HG03460 (cell line): Measurements from ENCODE around the gene HBG1.

Experiments
- ATAC-seq: cut with Tn5 transposase; IDR thresholded peaks from one replicate; pipeline ENCODE4 v1.9.1; 2021; ENCODE audit not compliant: unreplicated experiment

HBG1 gene

GRCh38 chr11:5247472-5248192 is 2.0 kb downstream of the HBG1 start:
- no peak for ATAC-seq

GRCh38 chr11:5246772-5247471 is 2.7 kb downstream of the HBG1 start:
- ATAC-seq: no peak

- no peak for ATAC-seq
Observed at GRCh38 chr11:5245155-5245554, 4.5 kb downstream of the HBG1 start.

- no peak for ATAC-seq
Observed at GRCh38 chr11:5243816-5244180, 5.9 kb downstream of the HBG1 start.

- no peak for ATAC-seq
Observed at GRCh38 chr11:5242933-5243815, 6.5 kb downstream of the HBG1 start.

GRCh38 chr11:5242208-5242607 is 7.4 kb downstream of the HBG1 start:
- no peak for ATAC-seq

DNA sequence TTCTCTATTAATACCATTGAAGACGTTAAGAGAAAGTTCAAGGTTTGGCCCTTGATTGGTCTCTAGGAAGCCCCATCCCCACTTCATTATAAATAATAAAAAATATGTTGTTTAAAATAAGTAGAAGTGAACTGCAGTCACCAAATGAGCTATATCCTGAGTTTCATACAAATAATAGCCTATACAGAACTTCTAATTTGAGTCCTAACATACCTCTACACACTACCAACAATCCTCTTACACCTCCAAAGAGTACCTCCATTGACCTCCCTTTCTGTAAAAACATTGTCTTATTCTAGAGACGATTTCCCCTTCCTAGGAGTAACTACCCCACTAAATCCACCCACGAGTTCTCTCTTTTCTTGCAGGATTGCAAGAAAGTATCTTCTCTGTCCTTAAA is 8.2 kb downstream of the HBG1 start:
- no peak for ATAC-seq

DNA sequence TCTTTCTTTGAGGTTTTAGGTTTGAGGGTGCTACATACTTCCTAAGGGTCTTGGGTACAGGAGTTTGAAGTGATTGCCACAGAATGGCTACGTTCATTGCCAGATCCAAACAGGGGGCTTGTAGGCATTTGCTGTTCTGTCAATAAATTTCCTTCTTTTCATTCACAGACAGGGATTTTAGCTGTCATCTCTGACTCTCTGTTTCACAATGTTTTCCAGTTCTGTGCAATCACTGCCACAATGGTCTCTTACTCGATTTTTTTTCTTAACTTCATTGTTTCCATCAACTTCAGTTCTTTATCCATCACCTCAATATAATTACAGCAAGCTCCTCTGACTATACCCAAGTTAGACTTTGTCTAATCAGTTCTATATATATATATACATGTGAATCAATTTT is 9.2 kb downstream of the HBG1 start:
- ATAC-seq: no peak

DNA sequence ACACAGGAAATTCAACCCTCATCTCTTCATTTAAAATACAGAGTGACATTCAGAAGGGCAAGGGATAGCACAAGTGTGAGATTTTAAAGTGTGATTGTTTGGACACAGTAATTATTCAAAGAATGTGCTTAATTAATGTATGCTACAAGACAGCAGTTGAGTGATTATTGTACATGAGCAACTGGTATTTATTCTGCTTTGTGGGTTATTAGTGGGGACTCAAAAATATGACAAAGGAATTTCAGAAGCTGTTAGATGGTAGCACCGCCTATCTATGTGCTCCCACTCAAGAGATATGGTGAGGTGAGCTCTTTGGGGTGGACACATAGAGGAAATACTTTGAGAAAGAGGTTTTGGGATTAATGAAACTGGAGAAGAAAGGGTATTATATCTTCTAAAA is 9.6 kb downstream of the HBG1 start:
- ATAC-seq: no peak

GRCh38 chr11:5239046-5239445 is 10.6 kb downstream of the HBG1 start:
- no peak for ATAC-seq

DNA sequence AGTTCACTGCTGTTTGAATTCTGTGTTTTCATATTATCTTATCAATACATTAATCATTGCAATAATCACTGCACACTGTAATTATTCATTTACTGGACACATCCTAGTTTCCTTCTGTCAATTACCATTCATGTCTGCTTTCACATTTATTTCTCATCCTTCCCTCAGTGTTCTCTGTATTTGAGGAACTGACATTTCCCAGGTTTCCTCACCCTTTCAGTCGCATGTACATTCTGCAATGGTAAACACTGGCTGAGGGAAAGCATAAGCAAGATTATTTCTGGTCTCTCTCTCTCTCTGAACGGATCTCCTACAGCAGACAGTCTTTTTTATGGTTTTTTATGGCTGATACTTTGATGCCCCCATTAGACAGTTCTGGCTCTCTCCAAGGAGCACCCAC is 11.2 kb downstream of the HBG1 start:
- ATAC-seq: no peak

DNA sequence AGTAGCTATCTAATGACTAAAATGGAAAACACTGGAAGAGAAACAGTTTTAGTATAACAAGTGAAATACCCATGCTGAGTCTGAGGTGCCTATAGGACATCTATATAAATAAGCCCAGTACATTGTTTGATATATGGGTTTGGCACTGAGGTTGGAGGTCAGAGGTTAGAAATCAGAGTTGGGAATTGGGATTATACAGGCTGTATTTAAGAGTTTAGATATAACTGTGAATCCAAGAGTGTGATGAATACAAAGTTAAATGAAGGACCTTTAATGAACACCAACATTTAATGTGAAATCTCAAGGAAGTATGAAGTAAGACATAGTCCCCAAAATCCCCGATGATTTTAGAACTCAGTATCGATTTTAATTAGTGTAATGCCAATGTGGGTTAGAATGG is 12.2 kb downstream of the HBG1 start:
- ATAC-seq: no peak

- ATAC-seq: no peak
Observed at GRCh38 chr11:5235364-5236095, 14.1 kb downstream of the HBG1 start.

- peak; percentile 67 for ATAC-seq
Observed at GRCh38 chr11:5234381-5234834, 15.2 kb downstream of the HBG1 start, which contains the start of gene HBD. Gene HBD (minus strand): TSS chr11:5234483. CDS start chr11:5234433, 50 bp downstream.

DNA sequence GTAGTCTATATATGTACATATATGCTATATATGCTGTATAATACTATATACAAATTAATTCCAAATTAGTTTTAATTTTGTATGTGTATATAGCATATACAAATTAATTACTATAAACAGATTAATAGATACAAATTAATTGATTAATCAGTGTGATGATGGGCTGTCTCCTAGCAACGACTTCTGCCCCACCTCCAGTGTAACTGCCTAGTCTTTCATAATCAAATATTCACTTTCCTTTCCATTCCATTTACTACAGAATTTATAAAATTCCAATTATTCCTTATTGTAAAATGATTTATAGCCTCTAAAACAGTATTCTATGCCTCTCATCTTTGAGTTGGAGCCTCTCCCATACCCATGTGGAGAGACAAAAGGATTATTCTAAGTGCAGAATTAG is 16.4 kb downstream of the HBG1 start:
- ATAC-seq: no peak

- ATAC-seq: no peak
Observed at GRCh38 chr11:5232821-5233220, 16.8 kb downstream of the HBG1 start.

DNA sequence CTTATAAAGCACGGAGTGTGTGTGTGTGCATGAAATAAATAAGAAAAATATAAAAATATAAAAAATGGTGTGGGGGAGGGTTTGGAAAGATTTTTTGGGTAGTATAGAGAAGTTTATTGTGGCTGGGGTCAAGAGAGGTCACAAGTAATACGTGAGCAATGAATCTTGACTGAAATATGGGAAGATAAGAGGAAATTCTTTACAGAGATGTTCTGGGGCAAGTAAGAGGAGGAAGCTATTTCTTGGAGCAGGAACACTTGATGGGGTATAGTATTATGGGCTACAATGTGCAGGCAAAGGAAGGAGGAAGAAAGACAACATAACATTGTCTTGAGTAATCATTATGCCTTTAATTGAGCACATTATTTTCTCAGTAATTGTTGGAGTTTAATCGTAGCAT is 17.5 kb downstream of the HBG1 start:
- no peak for ATAC-seq

DNA sequence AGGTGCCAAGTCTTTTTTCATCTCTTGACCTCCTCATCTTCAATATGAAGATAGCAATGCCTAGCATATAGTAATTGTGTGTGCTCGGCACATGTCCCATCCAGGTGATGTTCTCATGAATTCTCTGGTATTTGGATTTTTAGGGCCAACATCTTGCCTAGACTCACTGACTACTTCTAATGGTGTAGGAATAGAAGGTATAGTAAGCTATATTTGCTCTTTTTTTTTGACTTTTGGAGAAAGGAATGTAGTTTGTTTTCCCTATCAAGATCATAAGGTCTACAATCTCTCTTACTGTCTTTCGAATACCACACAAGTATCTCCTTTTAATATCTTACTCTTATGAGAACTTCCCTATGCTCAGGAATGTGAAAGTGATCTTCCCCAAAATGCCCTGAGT is 18.5 kb downstream of the HBG1 start:
- ATAC-seq: no peak

- ATAC-seq: no peak
Observed at GRCh38 chr11:5230266-5230665, 19.4 kb downstream of the HBG1 start.

GRCh38 chr11:5229796-5230195 is 19.9 kb downstream of the HBG1 start:
- ATAC-seq: no peak

GRCh38 chr11:5229356-5229755 is 20.3 kb downstream of the HBG1 start:
- ATAC-seq: no peak
